GM18868 (cell line): ENCODE data around the gene GSAP.

Experiments
- ATAC-seq: cut with Tn5 transposase; IDR thresholded peaks from one replicate; pipeline ENCODE4 v1.9.1; 2021; ENCODE audit warnings: mild to moderate bottlenecking, moderate library complexity; ENCODE audit not compliant: unreplicated experiment

Gene GSAP

DNA sequence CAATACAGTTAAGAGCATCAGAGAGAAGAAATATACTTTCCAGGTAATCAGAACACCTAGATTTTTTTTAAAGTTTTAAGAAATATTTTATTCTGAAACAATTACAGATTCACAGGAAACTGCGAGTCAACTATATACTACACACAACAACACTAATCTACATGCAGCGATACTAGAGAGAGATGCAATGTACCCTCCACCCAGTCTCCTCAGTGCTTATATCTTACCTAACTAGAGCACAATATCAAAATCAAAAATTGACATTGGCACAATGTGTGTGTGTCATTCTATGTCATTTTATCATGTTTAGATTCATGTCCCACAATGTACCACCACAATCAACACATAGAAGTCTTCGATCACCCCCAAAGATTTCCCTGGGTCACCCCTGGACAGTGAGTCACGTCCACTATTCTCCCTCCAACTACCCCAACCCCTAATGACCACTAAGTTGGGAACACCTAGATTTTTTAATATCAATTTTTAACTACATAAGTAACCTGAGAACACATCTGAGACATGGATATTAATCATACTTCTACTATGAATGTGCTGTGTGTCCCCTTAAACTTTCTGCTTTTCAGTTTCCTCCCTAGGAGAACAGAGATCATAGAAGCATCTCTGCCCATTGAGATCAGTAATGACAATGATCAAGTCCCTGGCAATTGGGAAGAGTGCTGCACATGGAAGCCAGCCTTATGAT is 86.5 kb downstream of the GSAP start:
- peak; percentile 13 for ATAC-seq

DNA sequence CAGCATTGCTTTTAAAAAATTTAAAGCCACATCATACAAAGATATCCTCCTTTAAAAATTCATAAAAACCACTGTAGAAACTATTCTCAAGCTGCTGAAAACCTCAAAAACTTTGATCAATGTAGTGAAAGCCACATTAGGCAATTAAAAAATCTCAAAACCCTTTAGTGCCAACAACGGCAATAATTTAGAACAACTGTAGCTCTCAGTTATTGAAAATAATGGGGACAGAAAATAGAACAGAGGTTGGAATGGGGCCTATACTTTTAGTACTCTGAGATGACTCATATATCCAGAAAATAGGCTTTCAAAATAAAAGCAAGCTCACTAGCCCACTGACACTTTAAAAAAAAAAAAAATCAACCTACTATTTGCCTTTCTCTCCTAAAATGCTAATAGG is 87.5 kb downstream of the GSAP start:
- ATAC-seq: no peak

DNA sequence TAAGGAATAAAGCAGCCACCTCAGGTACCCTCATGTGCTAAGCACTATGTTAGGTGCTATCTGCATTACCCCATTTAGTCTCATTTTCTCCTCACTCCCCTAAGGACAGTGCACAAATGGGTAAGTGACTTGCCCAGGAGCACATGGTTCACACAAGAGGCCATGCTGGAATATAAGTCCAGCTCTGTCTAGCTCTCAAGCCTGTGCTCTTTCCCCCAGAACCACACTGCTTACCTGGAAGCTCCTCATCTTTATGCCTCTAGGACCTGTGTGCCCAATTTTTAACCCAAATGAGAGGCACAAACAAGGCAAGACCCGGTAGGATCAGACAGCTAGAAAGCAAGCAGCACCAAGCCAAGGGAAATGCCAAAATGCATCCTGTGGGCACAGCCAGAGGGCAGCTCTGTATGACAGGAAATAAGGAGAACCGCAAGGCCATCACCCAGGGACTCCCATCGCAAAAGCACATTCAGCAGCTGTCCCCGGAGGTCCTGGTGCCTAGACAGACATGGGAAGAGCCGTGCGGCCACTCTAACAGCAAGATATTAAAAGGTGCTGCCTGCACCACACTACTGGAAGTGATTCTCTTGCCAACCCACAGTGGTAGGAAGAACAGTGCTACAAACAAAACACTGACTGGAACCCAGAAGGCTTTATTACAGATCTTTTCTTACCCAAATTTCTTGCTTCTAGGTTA is 88.1 kb downstream of the GSAP start:
- no peak for ATAC-seq

DNA sequence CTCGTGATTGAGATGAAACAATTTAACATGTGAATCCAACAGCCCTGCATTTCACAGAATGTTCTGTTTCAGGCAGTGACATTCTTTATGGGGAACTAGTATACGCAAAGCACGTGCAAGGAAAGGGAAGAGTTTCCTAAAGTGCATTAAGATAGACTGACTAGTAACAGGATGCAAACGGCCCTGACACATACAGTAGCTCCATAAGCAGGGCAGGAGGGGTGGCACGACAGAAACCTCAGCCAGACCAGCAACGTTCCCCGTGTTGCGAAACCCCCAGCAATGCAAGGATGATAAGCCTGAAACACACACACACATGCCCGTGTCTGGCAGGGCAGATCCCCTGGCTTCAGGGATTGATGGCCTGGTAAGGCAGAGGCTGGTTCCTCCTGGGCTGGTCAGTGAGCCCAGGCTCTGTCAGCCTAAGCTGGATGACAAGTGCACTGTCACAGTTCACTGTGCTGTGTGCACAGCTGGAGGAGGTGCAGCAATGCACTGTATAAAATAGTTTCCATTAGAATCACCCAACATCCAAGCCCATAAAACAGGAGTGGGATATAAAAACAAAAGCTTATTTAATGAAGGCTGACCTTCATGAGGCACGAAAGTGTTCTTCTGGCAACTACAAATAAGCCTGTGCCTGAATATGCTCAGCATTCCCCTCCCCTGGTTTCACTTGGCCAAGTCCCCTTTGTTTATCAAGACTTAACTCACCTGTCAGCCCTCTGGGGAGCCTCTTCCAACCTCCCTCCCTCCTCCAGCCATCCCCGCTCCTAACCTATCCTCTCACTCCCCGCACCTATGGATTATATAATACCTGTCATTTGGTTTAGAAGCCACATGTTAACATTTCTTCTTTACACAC is 88.8 kb downstream of the GSAP start:
- no peak for ATAC-seq

DNA sequence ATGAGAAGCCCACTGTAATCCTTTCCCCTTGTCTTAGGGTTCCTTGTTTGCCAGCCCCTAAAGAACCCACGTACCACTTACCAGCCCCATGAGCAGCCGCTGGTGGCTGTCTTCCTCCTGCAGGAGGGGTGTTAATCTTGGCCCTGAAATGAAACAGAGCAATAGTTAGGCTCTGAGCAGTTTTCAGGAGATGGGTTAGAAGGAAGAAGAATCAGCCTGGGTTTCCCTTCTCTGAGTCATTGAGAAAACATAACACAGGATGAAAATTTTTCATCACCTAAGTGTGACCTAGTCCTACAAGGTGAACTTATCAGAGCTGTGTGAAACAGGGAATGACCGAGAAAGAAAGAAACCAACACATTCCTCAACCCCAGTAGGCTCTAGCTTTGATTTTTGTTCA is 90.0 kb downstream of the GSAP start:
- ATAC-seq: no peak

DNA sequence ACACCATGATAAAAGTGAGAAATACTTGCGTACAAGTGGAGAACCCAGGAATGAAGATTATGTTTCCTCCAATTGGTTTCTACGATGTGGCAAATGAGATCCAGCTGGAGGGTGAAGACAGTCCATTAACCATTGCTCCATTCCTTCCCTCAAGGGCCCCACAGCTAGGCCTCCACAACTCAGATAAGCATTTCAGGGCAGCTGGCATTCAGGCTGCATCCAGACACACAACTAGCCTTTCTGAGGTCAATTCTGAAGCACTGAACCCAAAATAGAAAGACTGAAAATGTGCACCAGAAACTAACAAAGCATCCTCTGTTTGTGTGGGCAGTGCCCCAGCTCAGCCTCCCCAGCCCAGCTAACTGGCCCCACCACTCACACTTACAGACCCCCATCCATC is 94.8 kb downstream of the GSAP start:
- no peak for ATAC-seq

DNA sequence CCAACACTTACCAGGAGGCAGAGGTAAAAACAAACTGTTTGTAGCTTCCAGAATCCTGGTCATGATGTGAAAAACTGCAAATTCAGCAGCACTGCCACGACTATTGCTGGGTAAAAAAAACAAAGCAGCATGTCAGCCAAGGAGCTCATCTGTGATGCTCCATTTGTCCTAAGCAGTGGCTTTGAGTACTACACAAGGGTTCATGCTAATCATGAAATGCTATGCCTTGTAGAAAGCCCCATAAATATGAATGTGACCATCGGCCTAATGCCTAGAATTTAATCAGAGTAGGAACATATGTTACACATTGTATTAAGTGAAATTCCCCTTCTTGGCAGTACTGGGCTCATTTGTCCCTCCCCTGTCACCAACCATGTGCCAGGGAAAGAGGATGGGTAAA is 95.4 kb downstream of the GSAP start:
- no peak for ATAC-seq

DNA sequence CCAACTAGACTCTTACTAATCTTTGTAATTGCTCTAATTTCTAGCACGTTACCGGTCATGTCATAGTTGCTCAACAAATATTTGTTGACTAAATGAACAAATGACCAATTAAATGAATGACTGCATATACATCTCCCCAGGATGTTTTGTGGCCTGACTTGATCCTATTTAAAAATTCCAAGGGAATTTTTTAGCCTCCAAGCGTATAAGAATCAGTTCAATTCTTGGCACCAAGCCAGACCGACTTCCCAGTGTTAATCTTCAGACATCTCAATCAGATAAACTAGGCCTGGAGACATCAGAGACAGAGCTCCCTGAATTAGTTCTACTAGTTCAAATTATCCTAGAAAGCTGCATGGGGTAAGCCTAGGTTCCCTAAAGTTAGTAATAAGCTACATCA is 96.0 kb downstream of the GSAP start:
- no peak for ATAC-seq

DNA sequence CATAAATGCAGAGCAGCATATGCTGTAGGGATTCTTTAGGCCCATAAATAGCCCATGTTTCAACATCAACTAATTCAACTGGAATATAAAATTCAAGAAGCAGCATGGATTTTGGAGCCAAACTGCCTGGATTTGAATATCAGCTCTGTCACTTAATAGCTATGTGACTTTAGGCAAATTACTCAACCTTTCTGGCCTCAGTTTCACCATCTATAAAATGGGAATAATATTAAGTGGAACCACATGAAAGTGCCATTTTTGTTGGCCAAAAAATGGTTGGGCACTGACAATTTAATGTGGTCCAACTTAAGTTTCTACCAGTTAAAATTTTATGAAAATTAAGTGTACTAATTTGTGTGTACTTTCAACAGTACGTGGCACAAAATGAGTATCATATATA is 98.1 kb downstream of the GSAP start:
- no peak for ATAC-seq

DNA sequence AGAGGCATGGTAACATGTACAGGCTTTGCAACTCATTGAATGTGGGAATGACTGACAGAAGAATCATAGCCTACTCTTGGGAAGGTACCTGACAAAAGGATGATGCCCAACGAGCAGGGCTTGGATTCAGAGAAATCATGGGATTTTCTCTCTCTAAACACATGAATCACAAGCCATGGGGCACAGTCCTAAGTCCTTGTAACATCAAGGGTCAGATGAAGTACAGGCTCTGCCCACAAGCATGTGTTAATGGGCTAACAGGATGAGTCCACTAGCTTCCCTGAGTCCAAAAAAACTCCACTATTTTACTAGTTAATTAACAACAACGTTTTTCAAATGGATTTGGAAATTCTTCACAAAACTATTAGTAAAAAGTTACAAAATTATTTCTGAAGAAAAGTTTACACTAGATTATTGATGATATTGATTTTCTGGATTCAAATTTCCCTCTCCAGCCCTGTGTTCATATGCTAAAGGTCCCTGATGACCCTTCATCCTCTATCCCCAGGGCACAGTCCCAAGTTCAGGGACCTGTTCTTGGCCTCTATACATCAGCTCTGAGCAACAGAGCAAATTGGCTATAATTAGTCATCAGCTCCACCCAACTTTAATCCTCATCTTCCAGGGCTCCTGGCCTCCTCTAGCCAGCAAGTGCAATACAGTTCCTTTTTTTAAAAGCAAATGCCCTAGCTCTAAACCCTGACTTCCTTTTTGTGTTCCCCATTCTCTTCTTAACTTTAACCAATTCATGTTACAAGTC is 99.8 kb downstream of the GSAP start:
- ATAC-seq: no peak

DNA sequence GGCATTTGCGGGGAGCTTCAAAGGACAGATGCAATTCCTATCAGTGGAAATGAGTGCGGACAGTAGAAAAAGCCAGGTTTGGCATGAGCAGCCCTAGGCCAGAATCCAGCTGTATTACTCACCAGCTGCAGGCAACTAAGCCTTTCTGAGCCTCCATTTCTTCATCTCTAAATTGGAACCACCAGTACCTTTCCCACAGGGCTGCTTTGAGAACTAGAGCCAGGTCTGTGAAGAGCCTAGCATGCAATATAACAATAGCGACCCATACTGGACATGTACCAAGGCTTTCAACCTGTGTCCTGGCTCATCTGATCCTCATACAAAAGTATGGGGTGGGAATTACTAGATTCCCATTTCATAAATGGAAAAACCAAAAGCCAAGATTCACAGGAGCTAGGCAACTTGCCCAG is 101.0 kb downstream of the GSAP start:
- ATAC-seq: no peak

DNA sequence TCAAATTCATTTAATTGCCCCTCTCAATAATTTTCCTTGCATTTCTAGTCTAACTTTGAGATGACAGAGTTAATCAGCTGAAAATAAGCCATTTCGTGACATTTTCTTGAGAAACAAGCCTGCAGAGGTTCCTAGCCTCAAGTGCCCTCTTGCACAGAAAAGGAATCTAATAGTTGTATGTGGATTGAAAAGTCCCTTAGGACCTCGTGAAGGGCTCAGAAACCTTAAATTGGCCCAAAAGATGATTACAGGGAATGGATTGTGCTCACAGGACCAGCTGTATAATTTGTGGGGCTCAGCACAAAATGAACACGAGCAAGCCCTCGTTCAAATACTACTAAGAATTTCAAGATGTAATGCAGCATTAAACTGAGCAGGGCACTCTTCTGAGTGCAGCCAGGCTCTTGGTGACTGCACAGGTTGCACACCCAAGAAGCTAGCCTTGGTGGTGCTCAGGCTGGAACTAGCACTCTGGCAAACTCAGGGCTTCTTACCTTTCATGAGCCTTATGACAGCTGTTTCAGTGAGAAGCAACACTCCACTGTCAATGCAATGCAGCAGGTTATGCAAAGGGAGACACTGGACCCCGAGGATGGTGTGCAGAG is 102.2 kb downstream of the GSAP start:
- no peak for ATAC-seq

DNA sequence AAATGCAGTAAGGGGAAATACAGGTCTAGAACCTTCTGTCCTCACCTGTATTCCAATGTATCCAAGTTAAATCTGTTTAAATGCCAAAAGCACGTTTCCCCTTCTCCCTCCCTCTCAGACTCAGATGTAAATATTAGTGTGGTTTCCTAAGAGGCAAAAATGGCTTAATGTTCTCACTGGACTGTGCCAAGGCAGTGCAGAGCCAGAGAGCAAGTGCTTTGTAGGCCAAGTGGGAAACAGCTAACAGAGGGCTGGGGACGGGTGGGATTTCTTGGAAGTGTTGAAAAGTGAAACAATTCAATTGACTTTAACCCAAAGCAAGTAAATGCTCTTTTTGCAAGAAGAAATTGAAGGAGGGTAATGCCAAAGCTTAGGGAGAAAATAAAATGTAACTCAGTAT is 103.1 kb downstream of the GSAP start:
- ATAC-seq: no peak

DNA sequence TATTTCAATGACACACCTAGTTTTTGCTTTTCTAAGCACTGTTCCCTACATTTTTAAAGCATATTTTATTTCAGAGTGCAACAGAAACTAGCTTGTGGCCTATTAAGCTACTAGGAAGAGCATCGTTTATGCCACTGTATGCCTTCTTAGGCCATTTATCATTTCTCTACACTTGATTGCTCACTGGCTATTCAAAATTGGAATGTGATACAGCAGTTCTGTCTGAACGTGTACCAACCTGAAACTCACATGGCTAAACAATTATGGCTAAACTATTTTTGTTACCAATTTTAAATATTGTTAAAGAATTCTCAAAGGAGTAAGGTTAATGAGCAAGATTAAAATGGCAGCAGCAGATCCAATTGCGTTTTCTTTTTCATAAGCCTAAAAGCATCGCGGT is 105.2 kb downstream of the GSAP start:
- no peak for ATAC-seq

DNA sequence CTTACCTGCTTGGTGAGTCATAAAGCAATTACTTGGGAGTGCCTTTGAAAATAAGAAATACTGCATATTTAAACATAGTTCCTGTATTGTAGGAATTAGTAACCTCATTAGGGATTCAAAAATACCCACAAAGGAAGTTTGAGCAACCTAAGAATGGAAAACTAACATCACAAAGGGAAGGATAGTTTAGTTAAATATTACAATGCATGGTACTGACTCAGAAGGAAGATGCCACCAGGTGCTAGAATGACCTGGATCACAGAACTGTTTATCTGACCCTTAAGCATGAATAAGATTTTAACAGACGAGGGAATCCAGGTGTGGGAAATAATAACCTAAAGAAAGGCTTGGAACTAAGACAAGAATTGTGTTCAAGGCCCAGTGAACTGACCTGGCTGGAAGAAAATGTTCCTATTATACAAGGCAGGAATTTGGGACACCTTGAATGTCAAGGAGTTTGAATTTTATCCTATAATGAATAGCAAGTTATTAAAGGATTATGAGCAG is 106.4 kb downstream of the GSAP start:
- no peak for ATAC-seq

DNA sequence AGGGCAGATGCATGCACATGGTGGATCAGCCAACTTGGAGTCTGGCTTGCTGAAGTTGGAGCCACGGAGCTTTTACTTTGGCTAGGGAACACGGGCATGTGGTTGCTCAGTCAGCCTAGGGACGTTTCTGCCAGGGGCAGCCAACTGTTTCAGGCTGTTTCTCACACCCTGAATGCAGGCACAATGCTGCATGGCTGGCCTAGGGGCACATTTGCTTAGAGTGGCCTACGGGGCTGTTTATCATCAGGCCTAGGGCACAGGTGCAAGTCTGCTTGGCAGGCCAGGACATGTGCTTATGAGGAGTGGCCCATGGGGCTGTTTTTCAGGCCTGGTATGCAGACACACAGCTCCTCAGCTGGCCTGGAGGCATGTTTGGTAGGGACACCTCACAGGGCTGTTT is 107.4 kb downstream of the GSAP start:
- no peak for ATAC-seq

DNA sequence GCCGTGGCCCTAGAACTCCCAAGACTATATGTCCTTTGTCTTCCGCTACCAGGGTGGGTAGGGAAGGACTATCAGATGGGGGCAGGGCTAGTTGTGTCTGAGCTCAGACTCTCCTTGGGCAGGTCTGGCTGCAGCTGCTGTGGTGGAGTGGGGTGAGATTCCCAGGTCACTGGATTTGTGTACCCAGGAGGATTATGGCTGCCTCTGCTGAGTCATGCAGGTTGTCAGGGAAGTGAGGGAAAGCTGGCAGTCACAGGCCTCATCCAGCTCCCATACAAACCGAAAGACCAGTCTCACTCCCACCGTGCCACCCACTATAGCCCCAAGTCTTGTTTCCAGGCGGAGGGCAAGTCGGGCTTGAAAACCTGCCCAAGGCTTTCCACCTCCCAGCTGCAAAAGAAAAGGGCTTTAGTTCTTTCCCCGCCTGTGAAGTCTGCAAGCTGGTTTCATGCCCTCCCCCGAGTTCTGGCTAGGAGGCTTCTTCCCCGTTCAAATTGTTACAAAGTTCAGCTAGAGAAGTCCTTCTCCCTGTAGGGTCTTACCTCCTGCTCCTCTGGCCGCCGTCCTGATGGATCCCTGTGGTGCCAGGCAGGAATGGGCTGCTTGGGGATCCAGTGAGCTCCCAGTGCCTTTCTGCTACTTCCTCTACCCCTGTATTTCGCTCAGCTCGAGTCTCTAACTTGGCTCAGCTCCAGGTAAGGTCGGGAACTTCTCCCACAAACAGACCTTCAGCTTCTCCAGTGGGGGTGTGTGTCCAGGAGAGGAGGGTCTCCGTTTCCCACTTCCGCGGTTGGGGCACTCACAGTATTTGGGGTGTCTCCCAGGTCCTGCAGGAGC is 109.7 kb downstream of the GSAP start:
- ATAC-seq: no peak

DNA sequence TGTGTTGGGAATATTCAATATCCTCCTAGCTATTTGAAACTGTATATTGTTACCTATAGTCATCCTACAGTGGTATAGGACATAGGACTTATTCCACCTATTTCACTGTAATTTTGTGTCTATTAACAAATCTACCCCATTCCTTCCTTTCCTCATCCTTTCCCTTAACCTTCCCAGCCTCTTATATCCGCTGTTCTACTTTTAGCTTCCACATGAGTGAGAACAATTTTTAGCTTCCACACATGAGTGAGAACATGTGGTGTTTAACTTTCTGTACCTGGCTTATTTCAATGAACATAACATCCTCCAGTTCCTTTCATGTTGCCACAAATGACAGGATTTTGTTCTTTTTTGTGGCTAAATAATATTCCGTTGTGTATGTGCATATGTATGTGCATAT is 120.6 kb downstream of the GSAP start:
- no peak for ATAC-seq

DNA sequence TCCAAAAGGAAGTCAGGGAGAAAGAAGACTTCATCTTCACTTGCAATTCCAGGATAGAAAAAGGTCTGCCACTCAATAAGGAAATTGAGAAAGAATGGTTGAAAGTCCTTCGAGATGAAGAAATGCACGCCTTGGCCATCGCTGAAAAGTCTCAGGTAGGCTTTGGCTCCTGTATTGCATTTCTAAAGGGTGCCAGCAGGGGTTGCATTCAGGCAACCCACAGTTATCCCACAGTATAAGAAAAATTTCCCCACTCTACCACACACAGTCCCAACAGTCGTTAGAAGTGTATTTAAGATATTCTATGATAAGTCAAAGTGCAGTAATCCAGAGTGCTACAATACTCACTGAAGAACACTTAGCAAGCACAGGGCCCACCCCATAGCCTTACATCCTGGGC is 123.1 kb downstream of the GSAP start:
- ATAC-seq: no peak

DNA sequence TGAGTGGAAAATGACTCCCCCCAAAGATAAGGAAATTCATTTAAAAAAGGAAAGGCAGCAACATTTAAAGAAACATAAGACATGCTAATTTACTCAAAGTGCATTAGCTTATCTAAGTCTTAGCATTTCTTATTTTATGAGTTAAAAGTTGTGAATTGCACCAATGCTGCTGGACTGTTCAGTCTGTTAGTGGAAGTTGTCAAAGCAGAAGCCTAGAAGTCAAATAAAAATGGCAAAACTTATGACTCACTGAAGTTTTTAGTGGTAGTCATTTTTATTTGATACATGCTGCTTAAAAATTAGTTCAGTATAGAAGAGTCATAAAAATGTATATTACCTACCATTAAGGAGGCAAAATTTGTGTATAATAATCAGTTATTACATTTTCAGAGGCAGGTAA is 125.7 kb downstream of the GSAP start:
- no peak for ATAC-seq
